ENCODE data around the gene MBD5.

DNA sequence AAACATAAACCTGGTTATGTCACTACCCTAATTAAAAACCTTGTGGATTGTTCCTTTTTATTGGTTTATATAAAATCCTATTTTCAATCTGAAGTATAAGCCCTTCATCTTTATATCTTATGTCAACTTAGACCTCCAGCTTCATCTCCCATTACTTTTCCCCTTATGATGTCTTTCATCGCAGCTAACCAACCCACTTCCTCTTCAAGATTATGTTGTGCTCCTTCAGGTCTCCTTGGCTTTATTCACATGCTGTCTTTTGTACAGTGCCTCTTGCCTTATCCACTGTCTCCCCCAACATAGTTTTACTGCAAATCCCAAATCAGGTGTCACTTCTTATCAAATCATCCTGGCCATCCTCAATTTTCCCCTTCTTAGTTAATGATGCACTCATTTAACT is 25.9 kb downstream of the MBD5 start:
- TF ChIP-seq YY1 (IDR thresholded peaks at IDR 0.05; ENCODE audit: insufficient read depth, insufficient read length) = no peak
- no peak for TF ChIP-seq ZNF274 (IDR thresholded peaks at IDR 0.05; ENCODE audit: low read depth, low read length)
- TF ChIP-seq SUZ12 (IDR thresholded peaks at IDR 0.05; ENCODE audit: extremely low read depth, insufficient read depth, insufficient read length) = no peak

Measured in NT2/D1 (cell line).